Stimulated activated CD8-positive, alpha-beta memory T cell treated with anti-CD3 and anti-CD28 coated beads, Interleukin-12 subunit alpha, Interleukin-12 subunit beta, amount 100 ng/mL, for 24 hours (primary cell): Measurements from ENCODE around the gene PCNX2.

Experiments
- DNase-seq: peaks from one replicate; pipeline ENCODE4 v3.0.0-alpha.2; 2020; ENCODE audit errors: extremely low read depth

Gene PCNX2

DNA sequence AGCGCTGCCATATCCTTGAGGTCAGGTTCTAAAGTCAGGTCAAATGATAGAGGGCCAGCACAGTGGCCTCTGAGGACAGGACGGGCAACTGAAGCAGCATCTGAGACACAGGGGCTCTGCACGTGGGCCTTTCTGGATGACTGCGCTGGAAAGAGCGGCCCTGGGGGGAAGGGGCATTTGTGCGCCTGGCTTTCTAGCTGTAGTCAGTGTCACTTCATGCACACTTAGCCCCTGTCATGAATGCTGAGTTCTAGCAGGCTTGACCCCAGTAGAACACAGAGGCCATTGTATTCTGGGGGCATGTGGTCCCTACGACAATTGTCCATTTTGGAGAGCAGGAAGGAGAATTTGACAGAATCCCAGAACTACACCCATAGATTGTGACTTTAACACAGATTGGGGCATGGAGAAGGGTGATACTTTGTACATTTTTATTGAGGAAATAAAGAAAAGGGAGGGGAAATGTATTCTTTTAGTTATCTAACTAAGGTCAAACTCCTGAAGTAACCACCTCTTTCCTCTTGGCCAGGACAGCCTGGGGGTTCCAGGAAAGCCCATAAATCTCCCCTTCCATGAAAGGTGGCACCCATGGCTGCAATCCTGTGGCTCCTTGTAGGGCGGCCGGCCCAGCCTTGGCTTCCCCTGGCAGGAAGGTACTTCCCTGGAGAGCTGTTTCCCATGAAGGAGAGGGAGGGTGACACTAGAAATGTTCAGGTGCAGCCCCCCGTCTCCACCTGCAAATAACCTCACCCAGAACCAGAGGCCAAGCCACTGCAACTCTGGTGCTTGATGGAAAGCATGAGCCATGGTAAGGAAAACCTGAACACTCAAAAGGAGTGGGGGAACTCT lies 310.7 kb downstream of the PCNX2 start:
- no peak for DNase-seq

DNA sequence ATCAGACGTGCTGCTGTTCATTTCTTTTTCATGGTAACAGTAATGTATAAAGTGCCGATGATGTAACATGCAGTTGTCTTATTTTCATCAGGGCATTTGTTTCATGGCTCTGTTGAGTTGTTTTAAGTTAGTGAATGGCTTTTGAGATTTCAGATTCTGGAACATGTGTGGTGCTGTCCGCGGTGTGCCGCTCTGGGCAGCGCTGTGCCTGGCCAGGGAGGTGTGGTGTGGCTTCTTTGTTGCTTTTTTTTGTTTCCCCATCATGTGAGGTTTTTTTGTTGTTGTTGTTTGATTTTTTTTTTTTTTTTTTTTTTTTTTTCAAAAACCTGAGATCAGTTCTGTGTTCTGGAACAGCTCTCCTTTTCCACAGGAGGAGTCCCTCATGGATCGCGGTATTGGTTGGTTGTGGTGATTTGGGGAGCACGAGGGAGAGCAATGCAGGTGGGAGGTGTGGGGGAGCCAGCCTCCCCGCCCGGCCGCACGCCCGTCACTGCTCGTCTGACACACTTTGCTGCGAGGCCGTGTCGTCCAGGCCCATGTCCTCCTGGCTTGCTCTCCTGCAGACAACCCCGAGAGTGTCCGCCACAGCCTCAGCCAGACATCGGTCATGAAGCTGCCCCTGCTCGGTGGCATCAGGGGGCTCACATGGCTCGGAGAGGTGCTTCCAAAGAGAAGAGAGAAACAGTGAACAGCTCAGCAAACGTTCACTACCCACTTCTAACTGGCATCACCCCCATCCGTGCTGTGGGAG lies 311.5 kb downstream of the PCNX2 start:
- no peak for DNase-seq

GRCh38 chr1:232983375-232983774 lies 312.1 kb downstream of the PCNX2 start:
- DNase-seq = no peak

GRCh38 chr1:232982238-232982944 lies 313.1 kb downstream of the PCNX2 start:
- DNase-seq = no peak

DNA sequence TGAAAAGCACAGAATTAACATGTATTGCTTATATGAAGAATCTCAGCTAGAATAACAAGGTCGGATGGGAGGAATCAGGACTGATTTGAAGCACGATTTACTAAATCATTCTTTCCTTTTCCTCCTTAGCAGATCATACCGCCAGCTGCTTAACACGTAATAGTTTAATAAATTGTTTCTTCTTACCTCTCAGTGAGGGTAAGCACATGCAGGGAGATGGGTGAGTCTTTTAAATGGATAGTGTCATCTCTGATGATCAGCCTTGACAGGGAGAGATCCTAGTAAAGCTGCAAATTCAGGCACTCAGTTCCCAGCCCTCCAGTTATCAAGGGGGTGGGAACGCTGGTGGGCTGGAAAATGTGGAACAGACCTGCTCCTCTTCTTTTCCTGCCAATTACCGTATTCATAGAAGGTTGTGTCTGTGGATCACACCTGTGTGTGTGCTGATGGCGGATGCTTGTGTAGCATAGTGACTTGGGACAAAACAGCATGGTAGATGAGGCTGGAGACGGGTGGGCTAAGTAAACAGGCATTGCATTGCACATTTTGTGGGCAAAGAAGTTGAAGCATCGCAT lies 314.5 kb downstream of the PCNX2 start:
- DNase-seq = no peak

DNA sequence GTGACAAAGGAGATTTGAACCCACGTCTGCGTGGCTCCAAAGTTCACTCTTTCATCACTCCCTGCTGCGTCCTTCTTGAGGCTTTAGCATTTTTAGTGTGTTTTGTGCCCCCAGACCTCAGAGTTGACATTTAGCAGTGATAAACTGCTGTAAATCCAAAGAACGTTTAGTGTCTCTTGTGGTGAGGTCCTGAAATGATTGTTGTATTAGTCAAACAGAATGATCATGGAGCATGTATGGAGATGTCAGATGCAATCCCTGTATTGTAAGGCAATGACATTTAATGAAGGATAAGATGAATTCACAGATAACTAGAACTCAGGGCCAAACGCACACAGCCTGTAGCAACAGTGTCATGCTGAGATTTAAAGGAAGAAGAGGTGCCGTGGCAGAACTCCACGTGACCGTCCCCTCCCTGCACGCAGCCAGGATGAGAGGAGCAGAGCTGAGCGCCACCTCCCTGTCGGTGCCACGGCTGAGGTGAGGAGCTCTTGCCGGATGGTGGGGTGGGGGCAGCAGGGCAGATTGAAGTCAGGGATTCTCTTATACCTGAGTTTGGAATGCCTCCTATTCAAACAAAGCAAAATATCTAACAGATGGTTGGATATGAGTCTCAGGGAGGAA lies 315.1 kb downstream of the PCNX2 start:
- DNase-seq = no peak

DNA sequence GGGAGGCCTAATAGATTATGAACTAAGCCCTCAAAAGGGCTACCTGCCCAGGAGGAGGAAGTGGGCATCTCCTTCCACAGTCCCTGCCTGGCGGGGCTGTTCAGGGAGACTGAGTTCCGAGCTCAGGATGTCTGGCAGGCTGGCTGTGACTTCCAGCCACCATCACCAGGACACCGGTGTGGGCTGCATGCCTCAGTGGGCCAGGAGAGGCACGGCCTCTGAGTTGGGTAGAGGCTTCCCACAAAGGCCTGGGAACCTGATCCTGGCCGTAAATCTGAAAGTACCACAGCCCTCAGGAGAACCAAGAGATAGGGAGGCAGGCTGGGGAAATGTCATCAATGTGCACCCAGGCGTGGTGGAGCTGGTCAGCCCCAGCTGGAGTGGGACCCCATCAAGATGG lies 316.0 kb downstream of the PCNX2 start:
- no peak for DNase-seq

DNA sequence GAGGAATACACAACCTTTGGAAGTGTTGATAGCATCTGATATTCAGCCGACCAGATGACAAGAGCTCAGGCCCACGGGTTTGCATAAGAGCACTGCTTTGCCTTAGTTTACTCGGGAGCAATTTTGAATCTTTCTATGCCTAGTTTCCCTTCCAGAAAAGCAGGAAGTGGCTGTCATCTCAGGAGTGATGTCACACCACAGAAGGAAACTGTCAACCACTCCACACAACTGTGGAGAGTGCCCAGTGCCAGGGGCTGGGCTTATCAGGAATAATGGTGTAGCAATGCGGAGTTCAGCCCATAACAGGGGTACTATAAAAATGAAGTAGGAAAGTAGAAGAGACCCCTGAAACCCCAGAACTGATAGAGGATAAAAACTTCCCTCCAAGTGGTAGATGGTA lies 316.7 kb downstream of the PCNX2 start:
- no peak for DNase-seq

- DNase-seq = no peak
Observed at GRCh38 chr1:232978091-232978634, 317.4 kb downstream of the PCNX2 start.

- DNase-seq = no peak
Observed at GRCh38 chr1:232974971-232975370, 320.6 kb downstream of the PCNX2 start.

GRCh38 chr1:232973652-232974611 lies 321.6 kb downstream of the PCNX2 start:
- no peak for DNase-seq

GRCh38 chr1:232970508-232970907 lies 325.0 kb downstream of the PCNX2 start:
- no peak for DNase-seq

DNA sequence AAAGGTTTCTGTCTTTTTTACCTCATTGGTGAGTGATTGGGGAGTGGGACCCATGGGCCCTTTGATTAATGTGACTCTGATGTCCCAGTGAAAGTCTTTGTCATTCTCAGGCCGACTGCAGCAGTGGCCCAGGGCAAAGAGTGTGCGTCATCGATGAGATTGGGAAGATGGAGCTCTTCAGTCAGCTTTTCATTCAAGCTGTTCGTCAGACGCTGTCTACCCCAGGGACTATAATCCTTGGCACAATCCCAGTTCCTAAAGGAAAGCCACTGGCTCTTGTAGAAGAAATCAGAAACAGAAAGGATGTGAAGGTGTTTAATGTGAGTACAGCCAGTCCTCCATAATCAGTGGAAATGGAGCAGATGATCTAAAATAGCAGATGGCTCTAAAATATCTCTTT lies 325.7 kb downstream of the PCNX2 start:
- DNase-seq = no peak

DNA sequence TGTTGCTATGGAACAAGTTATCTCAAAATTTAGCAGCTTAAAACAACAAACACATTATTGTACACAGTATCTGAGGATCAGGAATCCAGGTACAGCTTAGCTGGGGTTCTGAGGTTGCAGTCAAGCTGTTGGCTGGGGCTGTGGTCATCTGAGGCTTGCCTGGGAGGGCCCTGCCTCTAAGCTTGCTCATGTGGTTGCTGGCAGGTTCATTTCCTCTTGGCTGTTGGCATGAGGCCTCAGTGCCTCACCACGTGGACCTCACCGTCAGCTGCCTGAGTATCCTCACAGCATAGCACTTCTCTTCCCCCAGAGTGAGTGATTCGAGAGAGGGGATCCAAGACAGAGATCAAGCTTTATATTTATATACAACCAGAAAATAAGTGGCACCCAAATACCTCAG lies 326.6 kb downstream of the PCNX2 start:
- DNase-seq = no peak

GRCh38 chr1:232968391-232968790 lies 327.1 kb downstream of the PCNX2 start:
- DNase-seq = no peak

DNA sequence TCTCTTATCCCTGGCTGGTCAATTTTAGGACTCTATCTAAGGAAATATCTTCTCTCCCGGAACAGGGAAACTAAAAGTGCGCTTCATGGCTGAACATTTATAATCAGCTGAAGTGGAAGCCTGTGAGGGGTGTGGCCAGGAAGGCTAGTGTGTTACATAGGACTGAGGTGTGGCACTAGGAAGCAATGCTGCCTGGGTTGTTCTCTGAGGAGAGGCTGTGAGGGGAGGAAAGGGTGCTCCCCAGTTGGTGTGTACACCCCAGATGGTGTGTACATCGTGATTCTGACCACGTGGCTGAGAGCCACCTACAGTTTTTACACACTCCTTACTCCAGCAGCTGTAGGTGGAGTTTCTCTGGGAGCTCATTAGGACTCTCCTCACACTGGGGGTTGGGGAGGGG lies 328.9 kb downstream of the PCNX2 start:
- no peak for DNase-seq

DNA sequence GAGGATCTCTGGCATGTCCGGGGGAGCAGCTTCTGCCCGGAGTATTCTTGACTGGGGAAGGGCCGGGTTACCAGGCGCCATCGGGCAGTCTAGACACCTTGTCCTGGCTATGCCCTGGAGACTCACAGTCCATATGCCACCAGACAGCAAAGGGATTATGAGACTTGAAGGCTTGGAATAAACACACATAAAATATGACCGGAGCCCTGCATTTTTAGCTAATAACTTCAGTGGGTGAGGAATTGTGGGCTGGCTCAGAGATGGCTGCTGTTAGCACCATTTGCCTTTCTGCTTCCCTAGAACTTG lies 329.7 kb downstream of the PCNX2 start:
- DNase-seq = no peak

- DNase-seq = no peak
Observed at GRCh38 chr1:232965124-232965911, 330.2 kb downstream of the PCNX2 start.

GRCh38 chr1:232964601-232965000 lies 330.9 kb downstream of the PCNX2 start:
- DNase-seq = no peak
